ACHN (cell line): Measurements from ENCODE around the gene OR13G1.
"Not testable (repeated sequence)": the region's sequence is repeated elsewhere in the genome, so short reads cannot be mapped to it uniquely, and the experiment has no call there.

Experiments used
- DNase-seq: peaks from one replicate; pipeline ENCODE4 v3.0.0-alpha.2; 2015
- in situ Hi-C: cut with HindIII; loops from 2 replicates; pipeline ENCODE4 v1.10.0; 2017; ENCODE audit warnings: low sequenced_read_pairs, low pct_ligation_motif_present, low pct_unique_long_range_greater_than_20kb

The OR13G1 gene

GRCh38 chr1:247679639-247680038 is at the start of gene OR13G1:
Gene OR13G1 (minus strand): TSS chr1:247679739. CDS start chr1:247673041, 6,698 bp downstream.
- DNase-seq: no peak
- in situ Hi-C loops: no loop called here

DNA sequence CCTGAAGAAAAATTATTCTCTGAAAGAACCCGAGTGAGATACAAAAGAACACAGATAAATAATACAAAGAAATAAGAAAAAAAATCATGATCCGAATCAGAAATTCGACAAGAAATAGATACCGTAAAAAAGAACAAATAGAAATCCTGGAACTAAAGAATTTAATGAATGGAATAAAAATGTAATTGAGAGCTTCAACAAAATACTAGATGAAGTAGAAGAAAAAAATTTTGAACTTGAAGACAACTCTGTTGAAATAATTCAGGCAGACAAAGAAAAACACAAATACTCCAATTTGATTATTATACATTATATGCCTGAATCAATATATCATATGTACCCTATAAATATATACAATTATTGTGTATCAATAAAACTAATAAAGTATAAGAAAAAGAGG is 41.7 kb upstream of the OR13G1 start:
- in situ Hi-C loops: no loop called here
- no peak for DNase-seq

DNA sequence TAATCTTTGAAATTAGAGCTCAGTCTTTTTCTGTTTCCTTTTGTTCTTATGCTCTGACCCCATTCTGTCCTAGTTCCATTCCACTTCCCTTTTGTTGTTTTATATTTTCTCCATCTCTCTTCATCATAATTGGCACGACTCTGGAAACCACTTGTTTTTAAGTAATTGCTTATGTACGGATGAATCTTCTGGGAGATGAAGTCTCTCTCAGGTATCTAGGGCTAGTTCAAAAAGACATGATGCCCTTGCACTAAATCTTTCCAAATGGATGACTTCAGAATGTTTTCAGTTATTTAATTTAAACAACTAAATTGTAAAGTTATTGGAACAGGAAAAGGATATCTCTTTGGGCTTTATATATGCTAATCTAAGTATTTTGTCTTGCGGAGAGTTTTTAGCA is 37.0 kb upstream of the OR13G1 start, which contains the start of gene OR6F1:
Gene OR6F1 (minus strand): TSS at position 101 of the 400 bp plus-strand sequence. CDS start 3,891 bp downstream, outside the sequence.
- in situ Hi-C loops: no loop called here
- DNase-seq: no peak

GRCh38 chr1:247713753-247714152 is 34.2 kb upstream of the OR13G1 start:
- in situ Hi-C loops: no loop called here
- DNase-seq: no peak

DNA sequence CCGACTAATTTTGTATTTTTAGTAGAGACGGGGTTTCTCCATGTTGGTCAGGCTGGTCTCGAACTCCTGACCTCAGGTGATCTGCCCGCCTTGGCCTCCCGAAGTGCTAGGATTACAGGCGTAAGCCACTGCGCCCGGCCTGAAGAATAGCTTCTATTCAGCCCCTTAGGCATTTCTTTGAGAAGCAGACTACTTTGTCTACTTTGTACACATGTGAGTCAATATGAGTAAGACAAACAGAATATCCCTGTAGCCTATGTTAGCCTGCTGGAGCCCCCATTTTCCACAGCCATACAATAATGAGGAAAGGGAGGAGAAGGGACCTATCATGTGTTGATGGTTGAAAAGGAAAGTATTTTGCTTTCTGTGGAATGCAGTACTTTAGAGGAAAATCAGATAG is 31.1 kb upstream of the OR13G1 start:
- DNase-seq, in situ Hi-C loops: not testable (repeated sequence)

GRCh38 chr1:247701338-247701737 is 21.8 kb upstream of the OR13G1 start:
- in situ Hi-C loops: no loop called here
- no peak for DNase-seq

GRCh38 chr1:247681288-247681897 is 1.9 kb upstream of the OR13G1 start:
- DNase-seq: peak; percentile 65
- in situ Hi-C loops: no loop called here

DNA sequence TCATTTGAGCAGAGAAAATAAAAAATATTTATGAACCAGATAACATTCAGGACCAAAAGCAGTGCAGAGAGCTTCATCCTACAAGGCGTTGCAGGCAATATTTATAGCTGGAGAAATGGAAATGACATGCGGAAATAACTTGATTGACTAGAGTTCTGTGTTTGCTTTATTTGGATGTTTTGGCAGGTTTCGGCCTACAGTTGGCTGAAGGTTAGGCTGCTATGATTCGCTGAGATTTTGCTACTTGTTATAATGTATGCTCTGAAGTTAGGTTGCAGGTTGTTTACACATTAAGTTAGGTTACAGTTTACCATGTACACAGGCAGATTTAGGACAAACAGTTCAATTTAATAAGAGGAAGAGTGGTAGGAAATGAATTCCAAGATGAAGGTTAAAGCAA is 632 bp upstream of the OR13G1 start:
- in situ Hi-C loops: no loop called here
- no peak for DNase-seq

- in situ Hi-C loops: no loop called here
These were observed 10.3 kb downstream of the OR13G1 start for GRCh38 chr1:247669225-247669624.

DNA sequence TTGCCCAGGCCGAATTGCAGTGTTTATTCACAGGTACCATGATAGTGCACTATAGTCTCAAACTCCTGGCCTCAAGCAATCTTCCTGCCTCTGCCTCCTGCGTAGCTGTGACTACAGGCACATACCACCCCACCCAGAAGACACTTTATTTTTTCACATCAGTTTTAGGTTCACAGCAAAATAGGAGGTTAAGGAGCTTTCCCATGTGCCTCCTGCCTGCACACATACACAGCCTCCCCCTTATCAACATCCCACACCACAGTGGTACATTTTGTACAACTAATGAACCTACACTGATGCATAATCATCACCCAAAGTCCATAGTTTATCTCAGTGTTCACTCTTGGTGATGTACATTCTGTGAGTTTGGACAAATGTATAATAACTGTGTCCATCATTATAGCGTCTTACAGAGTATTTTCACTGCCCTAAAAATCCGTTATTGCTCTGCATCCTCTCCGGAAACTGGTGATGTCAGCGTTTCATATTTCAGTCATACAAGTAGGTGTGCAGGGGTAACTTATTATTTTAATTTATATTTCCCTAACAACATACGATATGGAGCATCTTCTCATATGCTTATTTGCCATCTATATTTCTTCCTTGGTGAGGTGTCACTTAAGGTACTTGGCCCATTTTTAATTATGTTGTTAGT is 23.2 kb downstream of the OR13G1 start:
- in situ Hi-C loops: no loop called here
- DNase-seq: no peak

More at GRCh38 chr1:247669225-247669624, 10.3 kb downstream of the OR13G1 start:
- no peak for DNase-seq

DNA sequence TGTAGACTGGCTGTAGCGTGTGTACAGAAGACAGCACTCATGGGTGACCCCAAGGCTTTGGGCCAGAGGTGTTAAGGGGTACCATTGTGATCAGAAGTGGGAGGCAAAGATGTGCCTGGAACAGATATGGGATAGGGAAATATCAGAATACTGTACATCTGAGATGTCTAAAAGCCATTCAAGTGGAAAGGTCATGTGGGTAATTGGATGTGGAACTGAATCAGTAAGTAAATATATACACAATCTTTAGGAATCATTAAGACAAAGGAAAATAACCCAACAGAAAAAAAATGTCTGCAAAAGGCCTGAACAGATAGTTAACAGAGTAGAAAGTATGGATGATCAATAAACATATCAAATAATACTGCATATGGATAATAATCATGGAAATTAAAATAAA is 26.5 kb downstream of the OR13G1 start:
- in situ Hi-C loops: no loop called here
- no peak for DNase-seq

DNA sequence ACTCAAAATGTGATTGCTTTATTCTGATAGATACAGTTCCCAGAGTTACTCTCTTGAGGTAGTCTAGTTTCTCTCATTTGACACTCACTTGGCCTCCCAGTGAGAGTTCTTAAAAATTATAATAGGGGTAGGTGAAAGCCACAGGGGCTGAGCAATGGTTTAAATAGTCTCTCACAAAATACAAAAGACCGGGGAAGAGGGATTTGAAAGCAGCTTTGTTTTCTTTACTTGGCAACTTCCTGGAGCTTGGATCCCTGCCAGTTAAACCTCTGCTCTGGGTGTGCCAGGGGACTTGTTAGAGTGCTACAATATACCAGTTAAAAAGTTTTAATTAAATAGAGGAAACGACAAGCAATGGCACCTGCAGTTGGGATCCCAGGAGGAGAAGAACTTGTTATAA is 31.7 kb downstream of the OR13G1 start:
- DNase-seq: no peak
- in situ Hi-C loops: no loop called here

- in situ Hi-C loops: no loop called here
- DNase-seq: no peak
These were observed 32.7 kb downstream of the OR13G1 start for GRCh38 chr1:247646867-247647266.

DNA sequence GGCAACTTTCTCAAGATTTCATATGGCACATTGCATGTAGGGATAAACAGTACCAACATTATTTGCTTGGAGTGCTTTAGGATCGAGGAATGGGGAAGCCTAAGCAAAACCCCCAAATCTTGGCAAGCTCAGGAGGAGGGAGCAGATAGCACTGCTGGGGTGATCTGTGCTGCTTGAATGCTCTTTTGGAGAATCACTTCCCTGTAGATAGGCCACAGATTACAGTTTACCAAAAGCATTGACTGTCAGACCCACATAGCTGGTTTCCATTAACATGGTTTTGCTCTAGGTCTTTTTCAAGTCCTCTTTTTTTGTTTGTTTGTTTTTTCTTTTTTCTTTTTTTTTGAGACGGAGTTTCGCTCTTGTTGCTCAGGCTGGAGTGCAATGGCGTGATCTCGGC is 36.8 kb downstream of the OR13G1 start:
- DNase-seq: no peak
- in situ Hi-C loops: no loop called here

DNA sequence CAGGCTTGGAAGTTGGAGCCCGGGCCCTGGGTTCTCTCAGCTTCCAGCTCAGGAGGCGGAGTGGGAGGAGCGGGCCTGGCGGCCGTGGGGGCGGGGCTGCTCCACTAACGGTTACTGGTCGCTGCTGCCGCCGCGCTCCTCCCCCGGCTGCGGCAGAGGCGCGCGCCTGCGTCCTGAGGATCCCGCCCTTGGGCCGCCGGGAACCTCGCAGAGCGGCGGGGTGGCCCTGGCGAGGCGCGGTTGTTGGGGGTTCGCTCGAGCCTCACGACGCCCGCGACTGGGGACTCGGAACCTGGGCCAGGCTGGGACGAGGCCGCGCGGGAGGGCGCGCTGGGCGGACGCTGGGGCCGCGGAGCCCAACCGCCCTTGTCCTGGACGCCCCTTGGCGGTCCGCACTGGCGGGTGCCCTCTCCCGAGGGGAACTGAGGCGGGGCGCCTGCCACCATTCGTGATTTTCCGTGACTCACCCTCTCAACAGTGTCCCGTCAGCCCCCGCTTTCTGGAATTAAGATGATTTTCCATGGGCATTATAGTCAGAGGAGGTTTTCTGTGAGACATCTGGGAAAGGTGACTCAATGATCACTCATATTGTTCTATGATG is 40.1 kb downstream of the OR13G1 start:
- in situ Hi-C loops: no loop called here
- DNase-seq: no peak

- in situ Hi-C loops: no loop called here
- no peak for DNase-seq
These were observed 40.8 kb downstream of the OR13G1 start for GRCh38 chr1:247638781-247639180.

- no peak for DNase-seq
- in situ Hi-C loops: no loop called here
These were observed 41.5 kb downstream of the OR13G1 start for GRCh38 chr1:247638011-247638410.

DNA sequence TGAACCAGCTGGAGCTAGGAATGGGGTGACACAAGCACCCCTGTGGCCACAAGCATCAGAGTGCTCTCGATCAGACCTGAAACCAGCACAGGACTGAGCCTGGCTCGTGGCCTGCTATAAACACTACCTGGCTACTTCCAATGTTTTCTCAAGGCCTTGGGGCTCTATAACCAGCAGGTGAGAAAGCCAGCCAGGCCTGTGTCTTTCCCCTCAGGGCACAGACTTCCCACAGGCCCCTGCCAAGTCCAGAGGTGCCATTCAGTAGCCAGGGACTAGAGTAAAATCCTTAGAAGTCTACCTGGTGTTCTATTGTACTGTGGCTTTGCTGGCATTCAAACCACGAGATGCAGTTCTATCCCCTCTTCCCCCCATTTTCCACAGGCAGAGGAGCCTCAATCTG is 51.6 kb downstream of the OR13G1 start:
- DNase-seq: no peak
- in situ Hi-C loops: no loop called here
